AG04450 (cell line): ENCODE measurements around the gene TTLL11. TPM values are rescaled to one million over a fixed set of nuclear protein-coding genes. Genes with fewer than 3 reads are reported as not detected.
"Not testable (repeated sequence)": the region's sequence is repeated elsewhere in the genome, so short reads cannot be mapped to it uniquely, and the experiment has no call there.

Source experiments
- CTCF ChIA-PET: fragments of 300-600, 350-600 bp; formaldehyde crosslinking; extraction: SDS; loops from one replicate; lab custom pipeline; 2022; ENCODE audit warnings: antibody characterized with exemption, inconsistent platforms; lab: Charles Lee
- POLR2A ChIA-PET: fragments of 350-600 bp; formaldehyde crosslinking; extraction: SDS; loops from one replicate; lab custom pipeline; 2021; ENCODE audit warnings: antibody characterized with exemption, inconsistent platforms; lab: Yijun Ruan, JAX
- DNase-seq: peaks from one replicate; pipeline ENCODE4 v3.0.0-alpha.2; 2011; ENCODE audit warnings: low read depth, low spot score
- H3K27ac ChIP-seq: one replicate; pipeline ENCODE4 v1.5.1; 2012; ENCODE audit warnings: low read depth, low read length, control low read depth
- H3K27me3 ChIP-seq: one replicate; pipeline ENCODE4 v1.6.0; 2012; ENCODE audit warnings: low read length; ENCODE audit not compliant: control insufficient read depth, insufficient read depth
- H3K4me3 ChIP-seq: 2 replicates; pipeline ENCODE4 v1.5.1; 2011; ENCODE audit warnings: mild to moderate bottlenecking, low read depth, low read length, control low read depth
- H3K9me3 ChIP-seq: 2 replicates; pipeline ENCODE4 v1.5.1; 2012; ENCODE audit warnings: low read length; ENCODE audit not compliant: control insufficient read depth, insufficient read depth
- CTCF ChIP-seq: IDR thresholded peaks from 2 replicates; pipeline ENCODE4 v1.5.1; 2011; ENCODE audit warnings: low read depth, low read length, control low read depth, inconsistent platforms
- polyA plus RNA-seq: library from polyadenylated mRNA; depleted of rRNA; stranded (reverse); fragments of >200 nt; gene quantifications from 2 replicates; pipeline ENCODE4 v1.2.3, GENCODE V29; 2011

Gene TTLL11
- polyA plus RNA-seq, 1 experiment = 4.6 TPM

DNA sequence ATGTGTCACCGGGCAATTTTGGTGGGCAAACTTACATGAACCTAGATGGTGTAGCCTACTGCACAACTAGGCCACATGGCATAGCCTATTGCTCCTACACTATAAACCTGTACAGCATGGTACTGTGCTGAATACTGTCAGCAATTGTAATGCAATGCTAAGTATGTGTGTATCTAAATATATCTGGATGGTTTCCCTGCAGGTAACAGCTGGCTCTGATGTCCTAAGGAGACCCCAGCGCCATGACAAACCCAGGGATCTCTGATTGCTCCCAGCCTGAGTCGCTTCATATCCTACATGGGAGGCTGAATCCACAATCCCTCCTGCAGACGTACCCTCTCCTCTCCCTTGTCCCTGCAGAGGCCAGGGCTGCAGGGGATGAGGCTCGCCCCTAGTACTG lies 26.6 kb upstream of the TTLL11 start:
- Histone ChIP-seq H3K27ac (no peak overlapping the region), H3K9me3 (no peaks in the 10 kb centered on the region), H3K4me3 (no peak overlapping the region), H3K27me3 (peaks cover 15% of the 10 kb centered on the region)
- no peak for TF ChIP-seq CTCF
- CTCF ChIA-PET = interaction anchor here (0.7 to 9.4 kb wide), 3 partner anchors 22 to 573 kb away, joined by 3 to 378 read pairs (median 3); no protein-coding TSS in a partner anchor
- DNase-seq = no peak
- POLR2A ChIA-PET = no interaction called here

DNA sequence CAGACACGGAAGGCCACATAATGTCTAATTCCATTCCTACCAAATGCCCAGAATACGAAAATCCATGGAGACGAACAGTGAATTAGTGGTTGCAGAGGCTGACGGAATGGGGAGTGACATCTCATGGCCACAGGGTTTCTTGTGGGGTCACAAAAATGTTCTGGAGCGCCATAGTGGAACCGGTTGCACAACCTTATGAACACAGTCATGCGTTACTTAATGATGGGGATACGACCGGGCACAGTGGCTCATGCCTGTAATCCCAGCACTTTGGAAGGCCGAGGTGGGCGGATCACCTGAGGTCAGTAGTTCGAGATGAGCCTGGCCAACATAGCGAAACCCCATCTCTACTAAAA lies 26.0 kb upstream of the TTLL11 start:
- Histone ChIP-seq H3K9me3 (no peaks in the 10 kb centered on the region), H3K4me3 (no peak overlapping the region), H3K27ac (no peak overlapping the region), H3K27me3 (peaks cover 17% of the 10 kb centered on the region)
- POLR2A ChIA-PET = no interaction called here
- CTCF ChIA-PET = interaction anchor here (0.7 to 9.4 kb wide), 4 partner anchors 22 to 573 kb away, joined by 3 to 378 read pairs (median 3); no protein-coding TSS in a partner anchor
- no peak for TF ChIP-seq CTCF
- DNase-seq = no peak

- DNase-seq = no peak
- CTCF ChIA-PET = interaction anchor here (0.7 to 9.4 kb wide), 3 partner anchors 21 to 409 kb away, joined by 3 to 378 read pairs (median 3); no protein-coding TSS in a partner anchor
- POLR2A ChIA-PET = no interaction called here
- Histone ChIP-seq H3K27ac (no peak overlapping the region), H3K27me3 (peaks cover 19% of the 10 kb centered on the region), H3K4me3 (no peak overlapping the region), H3K9me3 (no peaks in the 10 kb centered on the region)
- no peak for TF ChIP-seq CTCF
Observed at GRCh38 chr9:122118343-122119165, 25.4 kb upstream of the TTLL11 start.

GRCh38 chr9:122117241-122117640 lies 24.1 kb upstream of the TTLL11 start:
- CTCF ChIA-PET = interaction anchor here (1.2 to 2.4 kb wide), 3 partner anchors 18 to 571 kb away, joined by 6 to 11 read pairs (median 10); no protein-coding TSS in a partner anchor
- POLR2A ChIA-PET, H3K4me3 ChIP-seq, H3K9me3 ChIP-seq, DNase-seq, H3K27ac ChIP-seq: not testable (repeated sequence)
- H3K27me3 ChIP-seq = peaks cover 25% of the 10 kb centered on the region

DNA sequence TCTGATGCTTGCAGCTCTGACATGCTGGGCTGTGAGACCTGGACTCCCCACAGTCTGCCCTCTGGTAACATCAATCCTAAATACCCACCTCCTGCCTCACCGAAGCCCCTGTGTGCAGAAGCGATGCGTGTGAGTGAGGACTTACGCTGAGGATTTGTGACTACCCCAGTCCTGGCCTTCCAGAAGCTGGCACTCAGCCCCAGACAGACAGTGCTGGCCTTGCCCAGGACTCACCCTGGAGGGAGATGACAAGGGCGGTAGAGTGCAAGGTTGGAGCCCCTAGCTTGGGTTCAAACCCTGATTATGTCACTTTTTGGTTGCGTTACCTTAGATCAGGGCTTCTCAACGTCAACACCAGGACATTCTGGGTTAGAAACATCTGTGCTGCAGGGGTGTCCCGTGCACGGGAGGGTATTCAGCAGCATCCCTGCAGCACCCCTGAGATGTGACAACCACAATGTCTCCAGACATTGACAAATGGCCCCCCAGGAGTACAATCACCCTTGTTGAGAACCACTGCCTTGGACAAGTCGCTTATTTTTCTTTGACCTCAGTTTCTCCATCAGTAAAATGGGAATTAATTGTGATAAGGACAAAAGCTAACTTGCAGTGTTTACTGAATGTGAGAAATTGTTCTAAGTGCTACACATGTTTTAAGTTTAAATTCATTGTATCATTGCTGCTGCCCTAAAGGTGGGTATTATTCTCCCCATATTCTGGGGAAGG lies 23.5 kb upstream of the TTLL11 start:
- H3K27me3 ChIP-seq = peaks cover 25% of the 10 kb centered on the region
- ChIA-PET POLR2A (no interaction called here), CTCF (interaction anchor here (0.6 to 2.4 kb wide), 6 partner anchors 15 to 571 kb away, joined by 5 to 15 read pairs (median 8); no protein-coding TSS in a partner anchor)
- DNase-seq = no peak
- H3K4me3 ChIP-seq = no peak overlapping the region
- H3K9me3 ChIP-seq = no peaks in the 10 kb centered on the region
- no peak for TF ChIP-seq CTCF
- H3K27ac ChIP-seq = no peak overlapping the region
